GM10248 (cell line): ENCODE data around the gene VRTN.

Experiments used
- CTCF ChIA-PET: fragments of 300-600 bp; sonication (Branson Sonifier 250); formaldehyde crosslinking; extraction: SDS; loops from one replicate; lab custom pipeline; 2021; ENCODE audit warnings: antibody characterized with exemption; lab: Yijun Ruan, JAX
- POLR2A ChIA-PET: fragments of 350-650 bp; sonication (Branson Sonifier 250); formaldehyde crosslinking; extraction: SDS; loops from one replicate; lab custom pipeline; 2020; ENCODE audit warnings: antibody characterized with exemption; lab: Yijun Ruan, JAX
- DNase-seq: peaks from one replicate; pipeline ENCODE4 v3.0.0; 2012; ENCODE audit errors: extremely low spot score
- CTCF ChIP-seq: IDR thresholded peaks from 2 replicates; pipeline ENCODE4 v1.5.1; 2012; ENCODE audit warnings: mild to moderate bottlenecking, low read depth; ENCODE audit errors: extremely low read depth, missing control alignments, control extremely low read depth

VRTN gene

GRCh38 chr14:74309125-74310022, 38.9 kb upstream of the VRTN start:
- no peak for DNase-seq
- CTCF ChIA-PET, result interaction anchor here (1.5 kb wide), 1 partner anchor 16 kb away, joined by 5 read pairs; no protein-coding TSS in a partner anchor
- no peak for TF ChIP-seq CTCF
- POLR2A ChIA-PET, result no interaction called here

GRCh38 chr14:74312161-74312560, 36.1 kb upstream of the VRTN start:
- POLR2A ChIA-PET, result no interaction called here
- no peak for TF ChIP-seq CTCF
- no peak for DNase-seq
- CTCF ChIA-PET, result interaction anchor here (0.7 to 4.1 kb wide), 5 partner anchors 9 to 34 kb away, joined by 3 to 26 read pairs (median 6); partner anchors contain the start of gene ABCD4

GRCh38 chr14:74313601-74314000, 34.7 kb upstream of the VRTN start:
- no peak for TF ChIP-seq CTCF
- no peak for DNase-seq
- POLR2A ChIA-PET, result no interaction called here
- CTCF ChIA-PET, result interaction anchor here (1.2 to 4.1 kb wide), 5 partner anchors 10 to 19 kb away, joined by 3 to 26 read pairs (median 6); partner anchors contain the start of gene ABCD4

GRCh38 chr14:74314576-74314975, 33.7 kb upstream of the VRTN start:
- CTCF ChIA-PET, result interaction anchor here (1.0 to 4.1 kb wide), 4 partner anchors 9 to 20 kb away, joined by 3 to 26 read pairs (median 6); partner anchors contain the start of gene ABCD4
- no peak for DNase-seq
- POLR2A ChIA-PET, result no interaction called here
- no peak for TF ChIP-seq CTCF

- POLR2A ChIA-PET, result interaction anchor here (0.6 kb wide), 1 partner anchor 42 kb away, joined by 5 read pairs; no protein-coding TSS in a partner anchor
- DNase-seq, result peak; percentile 52
- CTCF ChIA-PET, result interaction anchor here (0.7 to 1.9 kb wide), 6 partner anchors 8 to 72 kb away, joined by 3 to 9 read pairs (median 4); no protein-coding TSS in a partner anchor
- TF ChIP-seq CTCF, result peak; percentile 47
Measured at GRCh38 chr14:74324931-74325361, 23.3 kb upstream of the VRTN start.

- CTCF ChIA-PET, result interaction anchor here (1.0 to 1.9 kb wide), 4 partner anchors 9 to 72 kb away, joined by 3 to 8 read pairs (median 4); no protein-coding TSS in a partner anchor
- no peak for TF ChIP-seq CTCF
- DNase-seq, result no peak
- POLR2A ChIA-PET, result interaction anchor here (0.6 kb wide), 1 partner anchor 43 kb away, joined by 5 read pairs; no protein-coding TSS in a partner anchor
Measured at GRCh38 chr14:74325446-74325845, 22.8 kb upstream of the VRTN start.
